DOHH2 (cell line): ENCODE results near the gene HMCN2.

Source experiments
- H3F3A ChIP-seq: fragments of 200-600 bp; sonication (generic), shearing (Covaris generic); 2 replicates; pipeline ENCODE4 v1.6.0; 2016; ENCODE audit warnings: antibody characterized with exemption, mild to moderate bottlenecking; ENCODE audit not compliant: control insufficient read depth, insufficient read depth
- H3K27ac ChIP-seq: fragments of 200-600 bp; sonication (generic); 2 replicates; pipeline ENCODE4 v1.5.1; 2014; ENCODE audit warnings: low read depth, mild to moderate bottlenecking, low read length, moderate library complexity
- H3K27me3 ChIP-seq: fragments of 200-600 bp; sonication (generic); 2 replicates; pipeline ENCODE4 v1.6.1; 2014; ENCODE audit warnings: mild to moderate bottlenecking, low read length, mixed read lengths; ENCODE audit not compliant: control insufficient read depth
- H3K36me3 ChIP-seq: fragments of 200-600 bp; sonication (generic); 2 replicates; pipeline ENCODE4 v1.6.1; 2014; ENCODE audit warnings: mild to moderate bottlenecking, low read length, moderate library complexity, mixed read lengths; ENCODE audit not compliant: control insufficient read depth
- H3K4me1 ChIP-seq: fragments of 200-600 bp; sonication (generic); 2 replicates; pipeline ENCODE4 v1.6.1; 2014; ENCODE audit warnings: mild to moderate bottlenecking, low read length, mixed read lengths; ENCODE audit not compliant: control insufficient read depth
- H3K4me2 ChIP-seq: fragments of 200-600 bp; sonication (generic); 2 replicates; pipeline ENCODE4 v1.6.0; 2014; ENCODE audit warnings: mild to moderate bottlenecking, low read length, moderate library complexity
- H3K4me3 ChIP-seq: fragments of 200-600 bp; sonication (generic); 2 replicates; pipeline ENCODE4 v1.5.1; 2014; ENCODE audit warnings: mild to moderate bottlenecking, low read length, mixed read lengths
- H3K79me2 ChIP-seq: fragments of 200-600 bp; sonication (generic); 2 replicates; pipeline ENCODE4 v1.6.1; 2014; ENCODE audit warnings: mild to moderate bottlenecking, low read length, mixed read lengths; ENCODE audit not compliant: control insufficient read depth
- H3K9me2 ChIP-seq: fragments of 200-600 bp; sonication (generic); replicated peaks from 2 replicates; pipeline ENCODE4 v1.6.1; 2014; ENCODE audit warnings: mild to moderate bottlenecking, low read length, mixed read lengths; ENCODE audit not compliant: control insufficient read depth
- H3K9me3 ChIP-seq: fragments of 200-600 bp; sonication (generic); 2 replicates; pipeline ENCODE4 v1.6.1; 2014; ENCODE audit warnings: antibody characterized with exemption, low read length, mixed read lengths; ENCODE audit not compliant: control insufficient read depth, insufficient read depth
- H4K20me1 ChIP-seq: fragments of 200-600 bp; sonication (generic); 2 replicates; pipeline ENCODE4 v1.6.0; 2014; ENCODE audit warnings: low read depth, mild to moderate bottlenecking, antibody characterized with exemption, low read length, moderate library complexity; ENCODE audit not compliant: control insufficient read depth, insufficient read depth
- EZH2phosphoT487 ChIP-seq: fragments of 200-600 bp; sonication (generic); IDR thresholded peaks from 2 replicates; pipeline ENCODE4 v1.6.1; 2017; ENCODE audit warnings: borderline replicate concordance, mild to moderate bottlenecking, antibody characterized with exemption, low read length, moderate library complexity, mixed read lengths
- TF ChIP-seq, protein P1 (sequence below): fragments of 200-600 bp; sonication (generic); IDR thresholded peaks from one replicate; pipeline ENCODE4 v1.5.1; 2014; ENCODE audit warnings: antibody characterized with exemption, mild to moderate bottlenecking, low read depth, low read length; ENCODE audit not compliant: poor library complexity, severe bottlenecking

HMCN2 gene

DNA sequence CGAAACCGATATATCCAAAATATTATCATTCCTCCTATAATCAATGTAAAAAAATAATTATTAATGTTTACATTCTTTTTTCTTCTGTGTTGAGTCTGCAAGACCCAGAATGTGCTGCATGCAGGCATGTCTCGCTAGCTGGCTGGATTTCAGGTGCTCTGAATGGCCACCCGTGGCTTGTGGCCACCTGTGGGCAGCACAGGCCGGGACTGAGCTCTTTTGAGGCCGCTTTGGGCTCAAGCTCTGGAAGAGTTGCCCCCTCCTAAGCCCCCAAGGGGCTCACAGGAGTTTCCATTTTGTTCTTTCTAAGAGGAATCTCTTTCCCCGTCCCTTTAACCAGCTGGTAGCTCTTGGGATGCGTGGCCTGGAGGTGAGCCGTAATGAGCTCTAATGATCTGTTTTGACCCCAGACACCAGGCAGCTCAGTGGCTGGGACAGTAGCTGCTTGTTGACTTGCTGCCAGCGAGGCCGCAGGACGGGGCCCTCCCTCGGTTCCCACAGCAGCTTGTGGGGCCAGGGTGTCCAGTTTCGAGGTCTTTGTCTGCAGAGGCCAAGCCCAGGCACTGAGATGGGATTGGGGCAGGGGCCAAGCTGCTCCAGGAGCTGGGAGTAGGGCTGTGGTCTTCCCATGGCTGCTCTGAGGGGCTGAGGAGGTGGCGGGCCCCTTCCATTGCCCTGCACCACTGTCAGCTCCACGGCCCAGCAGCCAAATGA, 200.0 kb downstream of the HMCN2 start:
- no peaks in the 10 kb centered on the region for H3K79me2 ChIP-seq
- no peaks in the 10 kb centered on the region for H3K4me1 ChIP-seq
- no peak overlapping the region for H3K4me2 ChIP-seq
- no peaks in the 10 kb centered on the region for H3K36me3 ChIP-seq
- TF ChIP-seq EZH2phosphoT487: no peak
- TF ChIP-seq, protein P1, sequence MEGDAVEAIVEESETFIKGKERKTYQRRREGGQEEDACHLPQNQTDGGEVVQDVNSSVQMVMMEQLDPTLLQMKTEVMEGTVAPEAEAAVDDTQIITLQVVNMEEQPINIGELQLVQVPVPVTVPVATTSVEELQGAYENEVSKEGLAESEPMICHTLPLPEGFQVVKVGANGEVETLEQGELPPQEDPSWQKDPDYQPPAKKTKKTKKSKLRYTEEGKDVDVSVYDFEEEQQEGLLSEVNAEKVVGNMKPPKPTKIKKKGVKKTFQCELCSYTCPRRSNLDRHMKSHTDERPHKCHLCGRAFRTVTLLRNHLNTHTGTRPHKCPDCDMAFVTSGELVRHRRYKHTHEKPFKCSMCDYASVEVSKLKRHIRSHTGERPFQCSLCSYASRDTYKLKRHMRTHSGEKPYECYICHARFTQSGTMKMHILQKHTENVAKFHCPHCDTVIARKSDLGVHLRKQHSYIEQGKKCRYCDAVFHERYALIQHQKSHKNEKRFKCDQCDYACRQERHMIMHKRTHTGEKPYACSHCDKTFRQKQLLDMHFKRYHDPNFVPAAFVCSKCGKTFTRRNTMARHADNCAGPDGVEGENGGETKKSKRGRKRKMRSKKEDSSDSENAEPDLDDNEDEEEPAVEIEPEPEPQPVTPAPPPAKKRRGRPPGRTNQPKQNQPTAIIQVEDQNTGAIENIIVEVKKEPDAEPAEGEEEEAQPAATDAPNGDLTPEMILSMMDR: no peak
- H3K9me3 ChIP-seq: no peaks in the 10 kb centered on the region
- no peak overlapping the region for H3K4me3 ChIP-seq
- no peaks in the 10 kb centered on the region for H3K9me2 ChIP-seq
- peaks cover 12% of the 10 kb centered on the region for H3K27me3 ChIP-seq
- no peaks in the 10 kb centered on the region for H4K20me1 ChIP-seq
- H3F3A ChIP-seq: no peaks in the 10 kb centered on the region
- no peak overlapping the region for H3K27ac ChIP-seq

DNA sequence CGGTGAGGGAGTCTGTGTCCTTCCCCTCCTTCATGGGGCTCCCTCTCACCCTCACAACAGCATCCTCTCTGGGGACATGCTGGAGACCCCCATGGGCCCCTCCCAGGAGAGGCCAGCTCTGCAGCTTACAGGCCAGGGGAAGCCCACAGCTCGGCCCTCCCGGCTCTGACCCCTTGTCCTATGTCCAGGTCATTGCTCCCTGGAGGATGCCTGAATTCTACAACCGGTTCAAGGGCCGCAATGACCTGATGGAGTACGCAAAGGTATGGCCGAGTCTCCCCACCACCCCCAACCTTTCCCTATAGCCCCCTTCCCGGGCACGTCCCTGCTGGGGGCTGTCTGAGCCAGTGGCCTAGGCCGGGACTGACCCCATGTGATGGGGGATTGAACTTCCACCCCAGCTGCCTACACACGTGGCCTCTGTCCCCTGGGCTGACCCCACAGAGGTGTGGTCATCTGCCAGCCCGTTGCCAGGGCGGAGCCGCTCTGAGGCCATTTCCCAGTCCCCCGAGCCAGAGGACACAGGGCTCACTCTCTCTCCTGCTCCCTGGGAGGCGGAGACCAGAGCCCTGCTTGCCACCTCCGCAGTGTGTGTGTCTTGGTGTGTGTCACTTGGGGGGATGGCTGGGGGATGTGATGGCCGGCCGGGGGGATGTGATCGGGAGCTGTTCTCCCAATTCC, 201.1 kb downstream of the HMCN2 start:
- H3K4me2 ChIP-seq: no peak overlapping the region
- no peak overlapping the region for H3K4me3 ChIP-seq
- no peaks in the 10 kb centered on the region for H3K9me3 ChIP-seq
- H3K27ac ChIP-seq: no peak overlapping the region
- H3F3A ChIP-seq: no peaks in the 10 kb centered on the region
- no peaks in the 10 kb centered on the region for H3K79me2 ChIP-seq
- no peaks in the 10 kb centered on the region for H3K9me2 ChIP-seq
- H3K27me3 ChIP-seq: peaks cover 12% of the 10 kb centered on the region
- no peaks in the 10 kb centered on the region for H3K4me1 ChIP-seq
- TF ChIP-seq, protein P1: no peak
- TF ChIP-seq EZH2phosphoT487: no peak
- H4K20me1 ChIP-seq: no peaks in the 10 kb centered on the region
- no peaks in the 10 kb centered on the region for H3K36me3 ChIP-seq

DNA sequence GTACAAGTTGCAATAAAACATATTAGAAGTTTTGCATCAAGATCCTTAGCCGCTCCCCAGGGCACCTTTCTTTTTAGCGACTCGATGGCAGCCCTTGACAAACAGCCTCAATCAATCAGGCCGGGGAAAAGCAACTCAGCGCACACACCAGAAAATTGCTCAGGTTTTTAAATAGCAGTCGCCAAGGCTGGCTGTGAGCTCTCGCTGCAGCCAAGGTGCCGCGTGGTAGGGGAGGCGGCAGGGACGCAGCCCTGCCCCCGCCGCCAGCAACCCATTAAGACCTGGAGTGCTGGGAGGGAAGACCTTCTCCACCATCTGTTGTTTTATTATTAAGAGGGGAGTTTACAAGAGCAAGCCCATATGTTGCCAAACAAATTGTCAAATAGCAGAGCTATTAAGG, 201.8 kb downstream of the HMCN2 start:
- TF ChIP-seq, protein P1: no peak
- TF ChIP-seq EZH2phosphoT487: no peak
- no peaks in the 10 kb centered on the region for H3K36me3 ChIP-seq
- no peaks in the 10 kb centered on the region for H3K4me1 ChIP-seq
- H3K4me3 ChIP-seq: no peak overlapping the region
- H3K9me2 ChIP-seq: no peaks in the 10 kb centered on the region
- no peaks in the 10 kb centered on the region for H3K9me3 ChIP-seq
- no peaks in the 10 kb centered on the region for H3F3A ChIP-seq
- no peak overlapping the region for H3K27ac ChIP-seq
- peaks cover 12% of the 10 kb centered on the region for H3K27me3 ChIP-seq
- no peaks in the 10 kb centered on the region for H4K20me1 ChIP-seq
- H3K4me2 ChIP-seq: no peak overlapping the region
- no peaks in the 10 kb centered on the region for H3K79me2 ChIP-seq
